ENCODE data around the gene DLG5.

Gene DLG5

DNA sequence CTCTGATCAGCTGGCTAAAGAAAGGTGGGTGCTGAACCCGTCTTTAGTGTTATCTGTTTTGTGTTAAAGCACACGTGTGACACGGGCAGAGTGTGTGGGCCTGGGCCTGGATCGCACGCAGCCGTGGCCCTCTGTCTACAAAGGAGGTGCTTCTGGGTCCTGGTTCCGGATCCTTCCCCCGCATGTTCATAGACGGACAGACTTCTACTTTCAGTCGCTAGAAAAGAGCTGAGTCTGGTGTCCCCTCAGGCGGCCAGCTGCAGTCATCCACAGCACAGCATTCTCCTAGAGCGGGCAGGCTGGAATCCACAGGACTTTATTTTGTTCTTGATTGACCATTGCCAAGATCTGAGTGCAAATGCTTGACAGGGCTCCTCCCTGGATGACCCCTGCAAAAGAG lies 134.4 kb downstream of the DLG5 start:
- no peak overlapping the region for H4K12ac ChIP-seq (ENCODE audit: low read depth, low read length)
- H2BK12ac ChIP-seq (ENCODE audit: low read length) = no peak overlapping the region
- H3K9me3 ChIP-seq (ENCODE audit: insufficient read depth, low read depth, low read length) = peaks cover 2% of the 10 kb centered on the region
- H3K23ac ChIP-seq (ENCODE audit: low read length) = no peak overlapping the region
- H3K36me3 ChIP-seq (ENCODE audit: control insufficient read depth in 1 of 2, insufficient read depth in 2 of 2, low read length in 2 of 2) = peaks cover 77 to 83% of the 10 kb centered on the region in 2 experiments
- H3K4ac ChIP-seq (ENCODE audit: low read depth, low read length) = no peak overlapping the region
- no peak overlapping the region for H2BK5ac ChIP-seq (ENCODE audit: low read depth, low read length, poor library complexity)
- no peak overlapping the region for H3K4me3 ChIP-seq (ENCODE audit: low read depth, low read length)
- H2AK5ac ChIP-seq (ENCODE audit: low read length) = no peak overlapping the region
- no peak overlapping the region for H3K9ac ChIP-seq (ENCODE audit: low read length)
- no peaks in the 10 kb centered on the region for H3K27me3 ChIP-seq (ENCODE audit: insufficient read depth, low read length)
- no peak overlapping the region for H3K18ac ChIP-seq (ENCODE audit: low read length)
- H2AFZ ChIP-seq (ENCODE audit: insufficient read depth, low read length, poor library complexity) = no peak overlapping the region
- no peak overlapping the region for H2BK120ac ChIP-seq (ENCODE audit: insufficient read depth, low read length, poor library complexity)
- H3K4me1 ChIP-seq (ENCODE audit: control insufficient read depth in 1 of 2, insufficient read depth in 2 of 2, low read length in 2 of 2) = peaks cover 7 to 9% of the 10 kb centered on the region in 2 experiments
- no peak overlapping the region for H3K27ac ChIP-seq (ENCODE audit: low read depth, low read length)
- no peak overlapping the region for H3K14ac ChIP-seq (ENCODE audit: low read length)
- no peak for DNase-seq
- H4K91ac ChIP-seq (ENCODE audit: low read depth, low read length) = no peak overlapping the region
- H3K4me2 ChIP-seq (ENCODE audit: low read length) = no peak overlapping the region
- no peak overlapping the region for H4K8ac ChIP-seq (ENCODE audit: low read depth, low read length)
- no peaks in the 10 kb centered on the region for H3K79me1 ChIP-seq (ENCODE audit: low read length)
- WGBS (ENCODE audit: extremely low coverage, insufficient coverage, insufficient read length) = no CpG with 5 or more reads among the region's 12 CpGs
- no peaks in the 10 kb centered on the region for H3K79me2 ChIP-seq (ENCODE audit: control insufficient read depth, insufficient read depth, low read length, poor library complexity)

GRCh38 chr10:77791506-77791905 lies 135.0 kb downstream of the DLG5 start:
- no peak overlapping the region for H3K4me3 ChIP-seq (ENCODE audit: low read depth, low read length)
- H3K18ac ChIP-seq (ENCODE audit: low read length) = no peak overlapping the region
- no peak overlapping the region for H3K14ac ChIP-seq (ENCODE audit: low read length)
- no peak overlapping the region for H2BK120ac ChIP-seq (ENCODE audit: insufficient read depth, low read length, poor library complexity)
- H3K4ac ChIP-seq (ENCODE audit: low read depth, low read length) = no peak overlapping the region
- H3K23ac ChIP-seq (ENCODE audit: low read length) = no peak overlapping the region
- no peak overlapping the region for H4K91ac ChIP-seq (ENCODE audit: low read depth, low read length)
- no peak overlapping the region for H2AFZ ChIP-seq (ENCODE audit: insufficient read depth, low read length, poor library complexity)
- H3K9me3 ChIP-seq (ENCODE audit: insufficient read depth, low read depth, low read length) = peaks cover 2% of the 10 kb centered on the region
- no peaks in the 10 kb centered on the region for H3K79me2 ChIP-seq (ENCODE audit: control insufficient read depth, insufficient read depth, low read length, poor library complexity)
- no peak overlapping the region for H3K9ac ChIP-seq (ENCODE audit: low read length)
- H3K79me1 ChIP-seq (ENCODE audit: low read length) = no peaks in the 10 kb centered on the region
- H3K27me3 ChIP-seq (ENCODE audit: insufficient read depth, low read length) = no peaks in the 10 kb centered on the region
- no peak for DNase-seq
- H4K8ac ChIP-seq (ENCODE audit: low read depth, low read length) = no peak overlapping the region
- no peak overlapping the region for H2BK5ac ChIP-seq (ENCODE audit: low read depth, low read length, poor library complexity)
- H4K12ac ChIP-seq (ENCODE audit: low read depth, low read length) = no peak overlapping the region
- H3K36me3 ChIP-seq (ENCODE audit: control insufficient read depth in 1 of 2, insufficient read depth in 2 of 2, low read length in 2 of 2) = peaks cover 72 to 81% of the 10 kb centered on the region in 2 experiments
- no peak overlapping the region for H3K4me2 ChIP-seq (ENCODE audit: low read length)
- H2BK12ac ChIP-seq (ENCODE audit: low read length) = no peak overlapping the region
- WGBS (ENCODE audit: extremely low coverage, insufficient coverage, insufficient read length) = no CpG with 5 or more reads among the region's 7 CpGs
- H3K27ac ChIP-seq (ENCODE audit: low read depth, low read length) = no peak overlapping the region
- H2AK5ac ChIP-seq (ENCODE audit: low read length) = no peak overlapping the region
- H3K4me1 ChIP-seq (ENCODE audit: control insufficient read depth in 1 of 2, insufficient read depth in 2 of 2, low read length in 2 of 2) = peaks cover 7 to 9% of the 10 kb centered on the region in 2 experiments

GRCh38 chr10:77789861-77790260 lies 136.7 kb downstream of the DLG5 start:
- no peak overlapping the region for H3K23ac ChIP-seq (ENCODE audit: low read length)
- no CpG with 5 or more reads among the region's 7 CpGs for WGBS (ENCODE audit: extremely low coverage, insufficient coverage, insufficient read length)
- H4K12ac ChIP-seq (ENCODE audit: low read depth, low read length) = no peak overlapping the region
- H2BK12ac ChIP-seq (ENCODE audit: low read length) = no peak overlapping the region
- no peak overlapping the region for H2BK120ac ChIP-seq (ENCODE audit: insufficient read depth, low read length, poor library complexity)
- no peak overlapping the region for H3K4ac ChIP-seq (ENCODE audit: low read depth, low read length)
- H3K18ac ChIP-seq (ENCODE audit: low read length) = no peak overlapping the region
- no peaks in the 10 kb centered on the region for H3K79me2 ChIP-seq (ENCODE audit: control insufficient read depth, insufficient read depth, low read length, poor library complexity)
- peaks cover under 1 to 7% of the 10 kb centered on the region in 2 experiments for H3K4me1 ChIP-seq (ENCODE audit: control insufficient read depth in 1 of 2, insufficient read depth in 2 of 2, low read length in 2 of 2)
- no peak overlapping the region for H3K4me2 ChIP-seq (ENCODE audit: low read length)
- no peak overlapping the region for H3K9ac ChIP-seq (ENCODE audit: low read length)
- no peaks in the 10 kb centered on the region for H3K27me3 ChIP-seq (ENCODE audit: insufficient read depth, low read length)
- no peak overlapping the region for H3K14ac ChIP-seq (ENCODE audit: low read length)
- H2BK5ac ChIP-seq (ENCODE audit: low read depth, low read length, poor library complexity) = no peak overlapping the region
- H4K91ac ChIP-seq (ENCODE audit: low read depth, low read length) = no peak overlapping the region
- no peak overlapping the region for H3K27ac ChIP-seq (ENCODE audit: low read depth, low read length)
- DNase-seq = no peak
- peaks cover 2% of the 10 kb centered on the region for H3K9me3 ChIP-seq (ENCODE audit: insufficient read depth, low read depth, low read length)
- no peaks in the 10 kb centered on the region for H3K79me1 ChIP-seq (ENCODE audit: low read length)
- H3K4me3 ChIP-seq (ENCODE audit: low read depth, low read length) = no peak overlapping the region
- no peak overlapping the region for H2AK5ac ChIP-seq (ENCODE audit: low read length)
- no peak overlapping the region for H4K8ac ChIP-seq (ENCODE audit: low read depth, low read length)
- no peak overlapping the region for H2AFZ ChIP-seq (ENCODE audit: insufficient read depth, low read length, poor library complexity)
- peaks cover 59 to 64% of the 10 kb centered on the region in 2 experiments for H3K36me3 ChIP-seq (ENCODE audit: control insufficient read depth in 1 of 2, insufficient read depth in 2 of 2, low read length in 2 of 2)

- H3K4ac ChIP-seq (ENCODE audit: low read depth, low read length) = no peak overlapping the region
- no peak overlapping the region for H2BK120ac ChIP-seq (ENCODE audit: insufficient read depth, low read length, poor library complexity)
- H2BK5ac ChIP-seq (ENCODE audit: low read depth, low read length, poor library complexity) = no peak overlapping the region
- H3K23ac ChIP-seq (ENCODE audit: low read length) = no peak overlapping the region
- H4K12ac ChIP-seq (ENCODE audit: low read depth, low read length) = no peak overlapping the region
- H3K4me2 ChIP-seq (ENCODE audit: low read length) = no peak overlapping the region
- no peak overlapping the region for H3K27ac ChIP-seq (ENCODE audit: low read depth, low read length)
- no peaks in the 10 kb centered on the region for H3K79me2 ChIP-seq (ENCODE audit: control insufficient read depth, insufficient read depth, low read length, poor library complexity)
- no peak overlapping the region for H4K91ac ChIP-seq (ENCODE audit: low read depth, low read length)
- no peak overlapping the region for H2AK5ac ChIP-seq (ENCODE audit: low read length)
- H2AFZ ChIP-seq (ENCODE audit: insufficient read depth, low read length, poor library complexity) = no peak overlapping the region
- H3K9me3 ChIP-seq (ENCODE audit: insufficient read depth, low read depth, low read length) = no peaks in the 10 kb centered on the region
- H3K14ac ChIP-seq (ENCODE audit: low read length) = no peak overlapping the region
- peaks cover 0 to 2% of the 10 kb centered on the region in 2 experiments for H3K4me1 ChIP-seq (ENCODE audit: control insufficient read depth in 1 of 2, insufficient read depth in 2 of 2, low read length in 2 of 2)
- DNase-seq = no peak
- no peak overlapping the region for H3K4me3 ChIP-seq (ENCODE audit: low read depth, low read length)
- H3K79me1 ChIP-seq (ENCODE audit: low read length) = no peaks in the 10 kb centered on the region
- WGBS (ENCODE audit: extremely low coverage, insufficient coverage, insufficient read length) = no CpG with 5 or more reads among the region's 5 CpGs
- H2BK12ac ChIP-seq (ENCODE audit: low read length) = no peak overlapping the region
- H3K27me3 ChIP-seq (ENCODE audit: insufficient read depth, low read length) = no peaks in the 10 kb centered on the region
- no peak overlapping the region for H4K8ac ChIP-seq (ENCODE audit: low read depth, low read length)
- peaks cover 51 to 58% of the 10 kb centered on the region in 2 experiments for H3K36me3 ChIP-seq (ENCODE audit: control insufficient read depth in 1 of 2, insufficient read depth in 2 of 2, low read length in 2 of 2)
- no peak overlapping the region for H3K18ac ChIP-seq (ENCODE audit: low read length)
- no peak overlapping the region for H3K9ac ChIP-seq (ENCODE audit: low read length)
Observed at GRCh38 chr10:77789016-77789415, 137.5 kb downstream of the DLG5 start.
